ACHN (cell line): ENCODE measurements around the gene CLP1.

ENCODE experiments used
- DNase-seq: peaks from one replicate; pipeline ENCODE4 v3.0.0-alpha.2; 2015
- in situ Hi-C: cut with HindIII; loops from 2 replicates; pipeline ENCODE4 v1.10.0; 2017; ENCODE audit warnings: low sequenced_read_pairs, low pct_ligation_motif_present, low pct_unique_long_range_greater_than_20kb

CLP1 gene

DNA sequence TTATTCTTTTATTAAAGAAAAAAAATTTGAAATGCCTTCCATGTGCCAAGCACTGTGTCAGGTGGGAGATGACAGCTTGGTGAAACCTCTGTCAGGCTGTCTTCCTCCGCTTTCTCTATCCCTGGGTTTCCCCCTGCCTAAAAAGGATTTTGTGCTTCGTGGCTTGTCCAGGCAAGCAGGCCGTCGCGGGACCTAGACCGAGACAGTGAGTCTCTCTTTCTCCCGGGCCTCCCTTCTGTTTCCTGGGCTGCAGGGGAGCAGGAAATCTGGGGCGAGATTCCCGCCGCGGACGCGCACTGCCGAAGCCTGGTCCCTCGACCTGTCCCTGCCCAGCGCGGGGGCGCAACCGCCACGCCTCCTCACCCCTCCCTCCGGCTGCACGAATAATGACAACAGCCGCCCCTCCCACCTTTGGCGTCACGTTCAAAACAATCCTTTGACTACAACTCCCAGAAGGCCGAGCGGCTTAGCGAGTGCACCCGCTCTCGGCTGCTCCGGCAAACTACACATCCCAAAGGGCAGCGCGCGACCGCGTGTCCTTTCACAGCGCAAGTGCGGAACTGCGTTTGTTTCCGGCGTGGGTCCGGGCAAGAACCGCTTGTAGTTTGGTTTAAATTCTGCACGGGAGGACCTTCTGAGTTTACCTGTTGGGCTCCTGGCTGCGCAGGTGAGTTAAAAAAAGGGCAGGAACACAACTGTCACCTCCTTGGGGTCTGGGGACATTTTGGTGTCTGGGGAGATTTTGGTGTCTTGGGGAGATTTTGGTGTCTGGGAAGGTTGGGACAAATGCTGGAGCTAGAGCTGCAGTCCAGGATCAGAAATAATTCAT, at the start of gene CLP1:
CLP1 (plus strand) TSS at position 569 of the 829 bp plus-strand sequence. CDS start 1,715 bp downstream, outside the sequence.
- in situ Hi-C loops, result no loop called here
- peak; percentile 98 for DNase-seq

DNA sequence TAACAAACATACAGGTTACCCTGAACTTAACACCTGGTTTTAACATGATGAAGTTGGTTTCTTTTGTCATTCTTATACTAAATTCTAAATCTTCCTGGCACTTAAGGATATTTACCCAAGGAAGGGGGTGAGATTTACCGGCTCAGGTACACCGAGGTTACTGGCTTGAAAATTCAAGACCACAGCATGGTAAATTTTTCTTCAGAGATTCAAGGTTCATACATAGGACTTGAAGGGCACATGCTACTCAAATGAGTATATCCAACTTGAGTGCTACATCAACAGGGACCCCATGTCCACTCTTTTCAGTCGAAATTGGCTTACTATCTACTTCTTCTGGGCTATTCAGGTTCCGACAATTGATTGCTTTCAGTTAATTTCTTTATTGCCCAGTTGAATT, 47.4 kb upstream of the CLP1 start:
- DNase-seq, result no peak
- in situ Hi-C loops, result no loop called here

DNA sequence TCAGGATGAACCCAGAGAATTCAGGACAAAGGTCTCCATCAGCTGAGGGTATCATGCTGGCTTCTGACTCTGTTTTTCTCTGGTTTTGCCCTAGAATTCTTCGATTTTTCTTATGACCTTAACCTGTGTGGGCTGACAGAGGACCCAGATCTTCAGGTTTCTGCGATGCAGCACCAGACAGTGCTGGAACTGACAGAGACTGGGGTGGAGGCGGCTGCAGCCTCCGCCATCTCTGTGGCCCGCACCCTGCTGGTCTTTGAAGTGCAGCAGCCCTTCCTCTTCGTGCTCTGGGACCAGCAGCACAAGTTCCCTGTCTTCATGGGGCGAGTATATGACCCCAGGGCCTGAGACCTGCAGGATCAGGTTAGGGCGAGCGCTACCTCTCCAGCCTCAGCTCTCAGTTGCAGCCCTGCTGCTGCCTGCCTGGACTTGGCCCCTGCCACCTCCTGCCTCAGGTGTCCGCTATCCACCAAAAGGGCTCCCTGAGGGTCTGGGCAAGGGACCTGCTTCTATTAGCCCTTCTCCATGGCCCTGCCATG, 43.3 kb upstream of the CLP1 start:
- in situ Hi-C loops, result no loop called here
- DNase-seq, result no peak

DNA sequence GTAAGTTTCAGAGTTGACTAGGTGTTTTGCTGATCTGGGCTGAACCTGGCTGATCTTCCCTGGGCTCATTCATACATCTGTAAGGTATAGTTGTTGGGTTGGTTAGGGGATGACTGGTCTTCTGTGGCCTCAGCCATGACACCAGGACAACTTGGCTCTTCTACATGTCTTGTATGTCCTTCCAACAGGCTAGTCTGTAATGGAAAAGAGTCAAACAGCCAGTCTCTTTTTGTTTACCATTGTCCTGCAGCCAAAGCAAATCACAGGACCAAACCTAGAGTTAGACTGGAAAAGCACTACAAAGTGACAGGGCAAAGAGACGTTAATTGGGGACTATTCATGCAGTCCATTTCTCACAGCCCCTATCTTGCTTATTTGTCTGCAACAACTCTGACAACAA, 42.3 kb upstream of the CLP1 start:
- DNase-seq, result no peak
- in situ Hi-C loops, result no loop called here

DNA sequence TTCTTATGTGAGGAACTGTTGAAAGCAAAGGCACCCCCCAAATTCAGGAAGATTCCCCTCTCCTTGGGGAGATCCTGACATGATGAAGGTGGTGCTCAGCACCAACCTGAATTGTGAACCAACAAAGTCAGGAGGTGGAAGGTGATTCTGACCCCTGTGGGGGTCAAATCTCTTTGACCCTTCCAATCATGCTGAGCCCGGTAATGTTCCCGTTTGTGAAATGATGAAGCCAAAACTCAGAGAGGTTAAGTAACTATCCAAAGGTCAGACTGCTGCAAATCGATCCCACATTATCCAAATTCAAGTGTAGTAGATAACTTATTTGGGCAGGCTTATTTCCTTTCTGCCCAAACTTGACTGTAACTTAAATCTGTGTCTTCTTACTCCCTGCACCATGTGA, 41.0 kb upstream of the CLP1 start:
- DNase-seq, result no peak
- in situ Hi-C loops, result no loop called here

DNA sequence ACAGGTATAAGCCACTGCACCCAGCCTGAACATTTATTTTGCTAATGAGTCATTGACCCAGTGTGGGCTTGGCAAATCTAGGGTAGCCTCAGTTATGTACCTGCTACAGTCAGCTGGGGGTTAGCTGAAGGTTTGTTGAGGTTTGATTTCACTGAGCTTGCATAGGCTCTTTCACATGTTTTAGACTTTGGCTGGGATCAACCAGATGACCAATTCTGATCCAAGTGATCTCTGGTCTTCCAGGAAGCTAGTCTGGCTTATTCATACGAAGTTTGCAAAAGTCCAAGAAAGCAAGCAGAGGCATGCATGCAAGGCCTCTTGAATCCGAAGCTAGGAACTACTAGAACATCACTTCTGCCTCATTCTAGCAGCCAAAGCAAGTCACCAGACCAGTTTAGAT, 39.1 kb upstream of the CLP1 start:
- in situ Hi-C loops, result no loop called here
- DNase-seq, result no peak

DNA sequence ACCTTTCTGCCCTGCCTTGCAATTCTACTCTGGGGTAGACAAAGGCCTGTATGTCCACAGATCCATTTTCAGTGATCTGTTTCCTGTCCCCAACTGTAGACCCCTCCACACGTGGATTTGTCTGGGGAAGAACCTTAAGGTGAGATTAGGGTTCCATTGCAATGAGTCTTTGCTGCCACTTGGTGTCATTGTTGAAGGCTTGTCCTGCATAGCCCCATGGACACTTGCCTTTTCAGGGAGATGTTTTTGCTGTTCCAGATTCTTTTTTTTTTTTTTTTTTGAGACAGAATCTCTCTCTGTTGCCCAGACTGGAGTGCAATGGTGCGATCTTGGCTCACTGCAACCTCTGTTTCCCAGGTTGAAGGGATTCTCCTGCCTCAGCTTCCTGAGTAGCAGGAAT, 38.2 kb upstream of the CLP1 start:
- in situ Hi-C loops, result no loop called here
- DNase-seq, result no peak

DNA sequence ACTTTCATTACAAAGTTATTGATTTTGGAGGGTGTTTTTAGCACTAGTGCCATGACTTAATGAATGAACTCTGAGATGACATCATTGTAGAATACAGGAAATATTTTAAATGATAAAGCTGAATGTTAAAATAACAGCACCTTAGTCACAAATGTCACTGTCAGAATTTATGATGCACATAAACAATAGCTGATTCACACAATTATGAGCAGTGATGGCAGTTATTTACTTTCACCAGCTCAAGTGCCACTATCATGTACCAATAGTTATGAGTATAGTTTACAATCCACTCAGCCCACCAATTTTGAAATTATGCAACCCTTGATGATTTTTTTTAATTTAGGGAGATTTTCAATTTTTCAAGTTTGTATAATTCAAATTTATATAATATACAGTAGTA, 37.1 kb upstream of the CLP1 start:
- in situ Hi-C loops, result no loop called here

DNA sequence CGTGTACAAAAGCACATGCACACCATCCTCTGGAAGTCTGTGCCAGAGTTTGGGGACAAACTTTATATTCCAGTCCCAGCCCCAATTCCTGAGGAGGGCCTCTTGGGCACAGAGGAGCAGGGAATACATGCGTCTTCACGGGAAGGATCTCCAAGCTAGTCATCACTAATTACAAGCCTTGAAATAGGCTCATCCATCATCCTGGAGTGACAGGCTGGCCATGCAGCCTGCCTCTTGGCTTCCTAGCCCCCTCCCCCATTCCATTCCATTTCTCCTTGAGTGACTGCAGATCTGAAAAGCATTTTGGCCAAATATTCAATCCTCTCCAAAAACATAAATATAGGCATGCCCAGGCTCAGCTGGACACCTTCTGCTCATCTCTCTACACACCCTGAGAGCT, 35.3 kb upstream of the CLP1 start:
- no peak for DNase-seq
- in situ Hi-C loops, result no loop called here

More for the DNA sequence above, 37.1 kb upstream of the CLP1 start:
- DNase-seq, result no peak

DNA sequence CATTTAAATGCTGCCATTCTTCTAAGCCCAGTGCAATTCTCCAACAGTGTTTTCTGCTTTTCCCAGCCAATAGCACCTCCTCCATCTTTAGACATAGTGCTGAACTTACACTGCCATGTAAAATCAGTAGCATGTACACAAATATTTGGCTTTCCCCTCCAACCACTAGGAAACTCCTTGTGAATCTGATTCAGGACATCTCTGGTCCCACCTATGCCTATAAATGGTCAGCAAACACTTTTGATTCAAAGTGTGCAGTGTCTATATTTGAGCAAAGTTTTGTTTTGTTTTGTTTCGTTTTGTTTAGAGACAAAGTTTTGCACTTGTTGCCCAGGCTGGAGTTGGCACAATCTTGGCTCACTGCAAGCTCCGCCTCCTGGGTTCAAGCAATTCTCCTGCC, 32.7 kb upstream of the CLP1 start:
- in situ Hi-C loops, result no loop called here
- no peak for DNase-seq

DNA sequence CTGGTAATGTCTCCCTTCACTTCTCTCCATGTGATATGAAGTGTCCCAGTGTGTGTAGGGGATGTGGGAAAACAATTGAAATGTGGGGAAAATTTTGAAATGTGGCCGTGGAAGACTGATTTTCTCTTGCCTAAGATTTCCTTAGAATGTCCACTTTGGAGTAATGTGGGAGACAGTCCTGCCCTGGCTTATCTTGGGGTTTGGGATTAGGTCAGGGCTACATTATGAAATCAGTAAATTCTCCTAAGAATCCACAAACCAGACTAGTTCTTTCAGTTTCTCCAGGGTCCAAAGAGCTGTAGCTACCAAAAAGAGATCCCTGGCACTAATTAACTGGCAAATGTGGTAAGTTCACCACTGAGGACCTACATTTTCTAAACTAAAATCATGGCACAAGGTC, 30.7 kb upstream of the CLP1 start:
- DNase-seq, result no peak
- in situ Hi-C loops, result no loop called here

DNA sequence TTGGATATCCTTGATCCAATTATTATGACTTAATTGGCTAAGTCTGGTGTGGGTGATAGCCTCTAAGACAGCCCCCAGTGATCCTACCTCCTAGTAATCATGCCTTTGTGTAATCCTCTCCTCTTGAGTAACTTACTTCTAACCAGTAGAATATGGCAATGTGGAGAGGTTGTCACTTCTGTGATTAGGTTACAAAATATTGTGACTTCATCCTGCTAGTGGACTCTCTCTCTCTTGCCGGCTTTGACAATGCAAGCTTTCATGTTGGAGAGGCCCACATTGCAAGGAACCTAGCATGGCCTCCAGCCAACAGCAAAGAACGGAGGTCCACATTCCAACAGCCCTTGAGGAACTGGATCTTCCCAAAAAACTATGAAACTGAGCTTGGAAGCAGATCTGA, 27.4 kb upstream of the CLP1 start:
- in situ Hi-C loops, result no loop called here
- DNase-seq, result no peak

DNA sequence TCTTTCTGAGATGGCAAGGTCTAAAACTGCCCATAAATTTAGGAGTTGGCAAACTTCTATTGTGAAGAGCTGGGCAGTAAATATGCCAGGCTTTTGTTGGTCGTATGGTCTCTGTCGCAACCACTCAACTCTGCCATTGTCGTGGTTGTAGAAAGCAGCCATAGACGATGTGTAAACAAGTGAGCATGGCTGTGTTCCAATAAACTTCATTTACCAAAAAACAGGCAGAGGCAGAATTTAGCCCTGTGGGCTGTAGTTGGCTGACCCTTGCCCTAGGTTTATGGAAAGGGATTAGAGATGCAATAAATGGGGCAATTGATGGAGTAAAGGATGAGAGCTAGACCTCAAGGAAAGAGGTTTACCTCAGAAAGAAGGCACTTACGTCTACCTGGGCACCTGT, 25.4 kb upstream of the CLP1 start:
- DNase-seq, result no peak
- in situ Hi-C loops, result no loop called here

DNA sequence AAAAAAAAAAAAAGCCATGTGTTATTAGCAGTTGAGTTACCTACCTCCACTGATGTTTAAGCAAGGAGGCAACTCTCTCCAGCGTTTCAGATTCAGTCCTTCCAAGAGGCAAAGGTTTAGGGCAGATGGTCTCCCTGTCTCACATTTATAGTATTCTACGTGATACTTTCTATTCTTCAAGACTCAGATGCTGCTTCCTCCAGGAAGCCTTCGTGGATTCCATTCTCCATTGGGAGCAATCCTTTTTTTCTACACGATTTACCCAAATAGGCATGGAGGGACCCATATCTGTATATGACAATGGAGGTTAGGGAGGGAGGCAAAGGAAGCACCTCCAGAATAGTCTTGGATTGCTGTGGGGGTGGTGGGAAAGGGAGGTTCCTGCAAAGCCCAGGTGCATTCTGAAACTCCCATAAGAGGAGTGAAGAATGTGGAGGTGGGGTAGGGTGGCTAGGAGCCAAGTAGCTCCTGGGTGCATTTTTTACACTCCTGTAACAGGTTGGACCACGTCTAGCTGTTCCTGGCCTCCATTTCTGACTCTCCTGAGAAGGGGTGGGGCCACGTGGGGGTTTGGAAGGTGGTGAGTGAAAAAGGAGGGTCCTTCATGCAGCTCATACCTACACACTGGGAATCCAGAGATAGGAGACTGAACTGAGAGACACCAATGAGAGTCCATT, 24.0 kb upstream of the CLP1 start:
- in situ Hi-C loops, result no loop called here

DNA sequence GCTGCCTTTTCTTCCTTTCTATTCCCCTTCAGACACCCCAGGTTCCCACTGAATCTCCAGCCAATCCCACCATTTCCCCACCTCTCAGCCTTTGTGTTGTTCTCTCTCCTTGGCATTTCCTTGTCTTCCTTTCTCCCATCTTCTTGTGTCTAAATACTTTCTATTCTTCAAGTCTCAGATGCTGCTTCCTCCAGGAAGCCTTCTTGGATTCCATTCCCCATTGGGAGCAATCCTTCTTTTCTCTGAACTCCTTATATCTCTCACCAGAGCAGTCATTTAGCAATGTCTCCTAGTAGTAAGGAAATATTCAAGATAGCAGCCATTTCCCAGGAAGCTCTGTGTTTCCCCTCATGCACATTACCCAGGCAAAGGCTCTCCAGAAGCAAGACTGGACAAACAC, 23.3 kb upstream of the CLP1 start:
- no peak for DNase-seq
- in situ Hi-C loops, result no loop called here

More for the DNA sequence above, 24.0 kb upstream of the CLP1 start:
- no peak for DNase-seq

DNA sequence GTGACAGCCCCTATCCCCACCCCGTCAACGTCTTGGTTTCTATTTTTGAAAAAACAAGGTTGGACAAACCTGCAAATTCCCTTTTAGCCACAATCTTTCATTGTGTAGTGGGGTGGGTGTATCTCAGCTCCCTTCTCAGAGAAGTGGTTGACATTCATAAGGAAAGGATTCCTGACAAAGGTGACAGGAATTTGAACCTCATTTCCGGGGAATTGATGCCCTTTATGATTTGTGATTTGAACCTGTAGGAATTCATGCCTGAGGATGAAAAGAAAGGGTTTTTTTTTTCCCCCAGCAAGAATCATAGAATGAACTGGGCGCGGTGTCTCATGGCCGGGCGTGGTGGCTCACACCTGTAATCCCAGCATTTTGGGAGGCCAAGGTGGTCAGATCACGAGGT, 22.3 kb upstream of the CLP1 start:
- no peak for DNase-seq

DNA sequence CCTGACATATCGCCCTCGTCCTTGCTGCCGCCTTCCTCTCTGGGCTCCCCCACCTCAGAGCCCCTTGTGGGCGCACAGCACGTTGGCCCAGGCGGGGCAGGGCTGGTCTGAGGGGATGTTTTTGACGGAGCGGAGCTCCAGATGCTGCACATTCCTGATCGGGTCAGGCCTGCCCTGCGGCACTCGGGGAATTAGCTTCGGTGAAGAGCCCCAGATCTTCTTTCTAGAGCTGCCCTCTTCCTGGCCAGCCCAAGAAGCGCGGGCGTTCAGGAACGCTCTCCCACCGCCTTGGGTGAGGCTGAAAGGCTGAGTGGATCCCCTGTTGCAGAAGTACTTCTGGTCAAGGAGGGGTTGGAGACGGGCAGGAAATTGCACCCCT, 19.9 kb upstream of the CLP1 start:
- in situ Hi-C loops, result no loop called here
- no peak for DNase-seq

More for the DNA sequence above, 22.3 kb upstream of the CLP1 start:
- in situ Hi-C loops, result no loop called here

DNA sequence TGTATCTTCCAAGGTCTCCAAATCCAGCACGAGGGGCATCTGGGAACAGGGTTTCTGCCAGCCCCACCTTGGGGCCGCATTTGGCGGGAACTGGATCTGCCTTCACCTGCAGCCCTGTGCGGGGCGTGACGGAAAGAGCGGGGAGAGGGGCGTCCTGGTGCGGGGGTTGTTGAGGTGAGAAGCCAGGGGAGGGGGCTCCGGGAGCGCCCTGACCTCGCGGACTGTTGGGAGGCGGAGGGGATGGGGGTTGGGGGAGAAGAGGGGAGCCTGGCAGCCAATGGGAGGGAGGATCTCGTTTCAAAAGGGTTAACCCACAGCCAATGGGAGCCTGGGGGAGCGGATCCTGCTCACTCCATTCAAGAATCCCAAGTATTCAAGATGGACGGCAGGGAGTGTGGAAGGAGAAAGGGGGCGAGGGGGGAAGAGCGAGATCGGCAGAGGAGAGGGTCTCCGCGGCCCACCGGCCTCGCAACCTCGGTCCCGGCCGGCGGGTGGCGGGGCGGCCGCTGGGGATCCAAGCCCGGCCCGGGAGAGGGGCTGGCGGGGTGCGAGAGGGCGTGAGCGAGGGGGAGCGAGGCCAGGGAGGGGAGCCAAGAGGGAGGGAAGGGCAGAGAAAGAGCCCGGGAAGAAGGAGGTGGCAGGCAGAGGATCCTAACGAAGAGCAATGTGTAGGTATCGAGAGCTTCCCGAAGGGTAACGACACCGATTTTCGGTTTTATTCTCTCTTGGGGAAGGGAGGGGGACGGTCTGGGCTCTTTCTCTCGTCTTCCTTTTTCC, 19.4 kb upstream of the CLP1 start:
- in situ Hi-C loops, result no loop called here

DNA sequence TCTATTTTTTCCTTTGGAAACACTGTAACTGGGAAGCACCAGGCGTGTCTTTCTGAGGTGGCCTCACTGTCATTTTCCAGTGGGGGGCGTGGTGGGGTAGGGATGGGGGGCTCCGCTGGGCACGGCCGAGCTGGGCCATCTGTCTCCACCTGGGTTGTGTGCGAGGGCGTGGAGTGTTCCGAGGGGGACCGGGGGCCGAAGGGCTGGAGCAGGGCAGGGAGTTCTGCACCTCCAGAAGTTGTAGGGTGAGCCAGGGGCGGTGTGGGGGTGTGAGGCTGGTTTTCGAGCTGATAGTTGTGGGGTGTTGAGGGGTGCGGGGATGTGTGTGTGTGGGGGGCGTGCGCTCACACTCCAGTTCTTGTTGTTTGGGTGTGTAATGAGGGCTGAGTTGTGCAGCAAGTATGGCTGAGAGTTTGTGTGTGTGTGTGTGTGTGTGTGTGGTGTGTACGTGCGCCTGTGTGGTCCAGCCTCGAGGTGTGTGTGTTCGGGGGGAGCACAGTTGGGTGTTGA, 18.7 kb upstream of the CLP1 start:
- no peak for DNase-seq
- in situ Hi-C loops, result no loop called here

More for the DNA sequence above, 19.4 kb upstream of the CLP1 start:
- DNase-seq, result peak; percentile 88
